ENCODE data around the gene FIP1L1.
A peak's percentile ranks its signal among the peaks of the same experiment; 100 is the strongest.

FIP1L1 gene

GRCh38 chr4:53490965-53491622 is 113.7 kb downstream of the FIP1L1 start:
- DNase-seq = peak; percentile 11
- Histone ChIP-seq H3K27ac (no peak overlapping the region), H3K36me3 (no peaks in the 10 kb centered on the region), H3K9me3 (ENCODE audit: severe bottlenecking) (no peaks in the 10 kb centered on the region), H3K27me3 (ENCODE audit: insufficient read depth, low read depth, severe bottlenecking) (peaks cover 9% of the 10 kb centered on the region), H3K4me3 (ENCODE audit: low read depth, low read length) (no peak overlapping the region)
- TF ChIP-seq, protein P1, sequence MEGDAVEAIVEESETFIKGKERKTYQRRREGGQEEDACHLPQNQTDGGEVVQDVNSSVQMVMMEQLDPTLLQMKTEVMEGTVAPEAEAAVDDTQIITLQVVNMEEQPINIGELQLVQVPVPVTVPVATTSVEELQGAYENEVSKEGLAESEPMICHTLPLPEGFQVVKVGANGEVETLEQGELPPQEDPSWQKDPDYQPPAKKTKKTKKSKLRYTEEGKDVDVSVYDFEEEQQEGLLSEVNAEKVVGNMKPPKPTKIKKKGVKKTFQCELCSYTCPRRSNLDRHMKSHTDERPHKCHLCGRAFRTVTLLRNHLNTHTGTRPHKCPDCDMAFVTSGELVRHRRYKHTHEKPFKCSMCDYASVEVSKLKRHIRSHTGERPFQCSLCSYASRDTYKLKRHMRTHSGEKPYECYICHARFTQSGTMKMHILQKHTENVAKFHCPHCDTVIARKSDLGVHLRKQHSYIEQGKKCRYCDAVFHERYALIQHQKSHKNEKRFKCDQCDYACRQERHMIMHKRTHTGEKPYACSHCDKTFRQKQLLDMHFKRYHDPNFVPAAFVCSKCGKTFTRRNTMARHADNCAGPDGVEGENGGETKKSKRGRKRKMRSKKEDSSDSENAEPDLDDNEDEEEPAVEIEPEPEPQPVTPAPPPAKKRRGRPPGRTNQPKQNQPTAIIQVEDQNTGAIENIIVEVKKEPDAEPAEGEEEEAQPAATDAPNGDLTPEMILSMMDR (IDR thresholded peaks at IDR 0.05; ENCODE audit: low read depth, low read length) = peak; percentile 36; the same call in 1 of the 2 replicates

- H3K9me3 ChIP-seq (ENCODE audit: severe bottlenecking) = no peaks in the 10 kb centered on the region
- DNase-seq = no peak
- TF ChIP-seq, protein P1 (IDR thresholded peaks at IDR 0.05; ENCODE audit: low read depth, low read length) = no peak
These were observed 117.4 kb downstream of the FIP1L1 start for GRCh38 chr4:53494851-53495250.

GRCh38 chr4:53497487-53498244 is 120.2 kb downstream of the FIP1L1 start:
- TF ChIP-seq, protein P1 (IDR thresholded peaks at IDR 0.05; ENCODE audit: low read depth, low read length) = no peak
- Histone ChIP-seq H3K36me3 (no peaks in the 10 kb centered on the region), H3K27me3 (ENCODE audit: insufficient read depth, low read depth, severe bottlenecking) (no peaks in the 10 kb centered on the region), H3K4me3 (ENCODE audit: low read depth, low read length) (no peak overlapping the region), H3K27ac (no peak overlapping the region), H3K9me3 (ENCODE audit: severe bottlenecking) (no peaks in the 10 kb centered on the region)
- no peak for DNase-seq

More at GRCh38 chr4:53494851-53495250, 117.4 kb downstream of the FIP1L1 start:
- H3K36me3 ChIP-seq = no peaks in the 10 kb centered on the region
- H3K27me3 ChIP-seq (ENCODE audit: insufficient read depth, low read depth, severe bottlenecking) = no peaks in the 10 kb centered on the region
- no peak overlapping the region for H3K27ac ChIP-seq
- no peak overlapping the region for H3K4me3 ChIP-seq (ENCODE audit: low read depth, low read length)

DNA sequence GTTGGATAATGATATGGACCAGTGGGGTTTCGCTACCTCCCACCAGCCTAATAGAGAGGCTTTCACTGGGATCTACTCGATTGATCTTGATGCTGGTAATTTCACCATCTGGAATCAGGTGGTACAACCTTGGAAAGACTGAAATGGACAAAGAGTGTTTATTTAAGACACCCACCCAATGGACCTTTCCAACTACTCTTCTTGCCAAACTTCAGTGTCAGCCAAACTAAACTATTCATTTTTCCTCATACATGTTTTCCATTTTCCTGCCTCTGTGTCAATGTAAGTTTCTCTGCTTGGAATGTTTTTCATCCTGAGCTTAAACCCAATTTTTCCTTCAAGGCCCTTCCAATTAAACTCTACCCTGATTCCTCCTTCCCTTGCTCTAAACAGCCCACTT is 121.3 kb downstream of the FIP1L1 start:
- TF ChIP-seq, protein P1 (IDR thresholded peaks at IDR 0.05; ENCODE audit: low read depth, low read length) = no peak
- Histone ChIP-seq H3K4me3 (ENCODE audit: low read depth, low read length) (no peak overlapping the region), H3K36me3 (no peaks in the 10 kb centered on the region), H3K27ac (no peak overlapping the region), H3K9me3 (ENCODE audit: severe bottlenecking) (no peaks in the 10 kb centered on the region), H3K27me3 (ENCODE audit: insufficient read depth, low read depth, severe bottlenecking) (peaks cover 7% of the 10 kb centered on the region)
- DNase-seq = no peak

DNA sequence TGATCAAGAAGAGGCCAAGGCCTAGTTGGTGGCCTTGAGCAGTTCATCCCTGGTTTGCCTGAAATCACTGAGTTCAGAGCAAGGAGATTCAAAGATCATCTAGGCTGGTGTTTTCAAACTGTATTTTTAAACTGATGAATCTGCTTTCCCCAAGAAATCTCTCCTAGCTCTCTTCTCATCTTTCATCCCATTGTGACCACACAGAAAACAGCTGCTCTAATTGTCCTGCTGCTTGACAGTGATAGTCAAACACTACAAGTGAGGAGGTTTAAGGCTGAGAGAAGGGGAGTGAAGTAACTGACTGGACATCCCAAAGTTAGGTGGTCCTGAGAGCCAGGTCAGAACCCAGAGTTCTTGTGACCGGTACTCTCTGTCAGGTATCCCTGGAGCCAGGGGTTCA is 122.3 kb downstream of the FIP1L1 start:
- no peaks in the 10 kb centered on the region for H3K36me3 ChIP-seq
- TF ChIP-seq, protein P1 (IDR thresholded peaks at IDR 0.05; ENCODE audit: low read depth, low read length) = no peak
- DNase-seq = no peak
- no peaks in the 10 kb centered on the region for H3K9me3 ChIP-seq (ENCODE audit: severe bottlenecking)
- H3K27me3 ChIP-seq (ENCODE audit: insufficient read depth, low read depth, severe bottlenecking) = peaks cover 8% of the 10 kb centered on the region
- H3K4me3 ChIP-seq (ENCODE audit: low read depth, low read length) = no peak overlapping the region
- H3K27ac ChIP-seq = no peak overlapping the region

Measured in WERI-Rb-1 (cell line).